KBM-7 (cell line): ENCODE results near the gene ZNF575.
"Not testable (repeated sequence)": the region's sequence is repeated elsewhere in the genome, so short reads cannot be mapped to it uniquely, and the experiment has no call there.

Experiments
- DNase-seq: peaks from one replicate; pipeline ENCODE4 v3.0.0-alpha.2; 2015
- in situ Hi-C: fragments of 300-500 bp; cut with MboI; formaldehyde crosslinking; loops from 2 replicates; pipeline ENCODE4 v1.14.3; 2020; ENCODE audit warnings: low sequenced_read_pairs, low pct_unique_long_range_greater_than_20kb, mixed read lengths

ZNF575 gene

DNA sequence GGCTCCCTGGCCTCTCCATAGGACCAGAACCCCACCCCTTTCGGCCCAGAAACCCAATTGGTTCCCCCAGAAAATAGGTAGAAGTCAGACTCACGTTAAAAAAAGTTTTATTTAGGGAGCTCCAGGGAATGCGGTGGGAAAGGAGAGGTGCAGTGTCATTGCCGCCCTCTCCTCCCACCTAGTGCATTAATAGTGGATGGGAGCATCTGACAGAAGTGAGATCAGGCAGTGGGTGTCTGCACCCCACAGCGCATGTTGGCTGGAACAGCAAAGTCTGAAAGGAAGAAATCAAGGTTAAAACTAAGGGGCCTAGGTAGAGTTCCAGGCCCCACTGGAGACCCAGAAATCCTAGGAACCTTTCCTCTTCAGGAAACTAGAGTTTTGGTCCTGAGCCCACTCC, 26.4 kb upstream of the ZNF575 start:
- no peak for DNase-seq
- in situ Hi-C loops = no loop called here

DNA sequence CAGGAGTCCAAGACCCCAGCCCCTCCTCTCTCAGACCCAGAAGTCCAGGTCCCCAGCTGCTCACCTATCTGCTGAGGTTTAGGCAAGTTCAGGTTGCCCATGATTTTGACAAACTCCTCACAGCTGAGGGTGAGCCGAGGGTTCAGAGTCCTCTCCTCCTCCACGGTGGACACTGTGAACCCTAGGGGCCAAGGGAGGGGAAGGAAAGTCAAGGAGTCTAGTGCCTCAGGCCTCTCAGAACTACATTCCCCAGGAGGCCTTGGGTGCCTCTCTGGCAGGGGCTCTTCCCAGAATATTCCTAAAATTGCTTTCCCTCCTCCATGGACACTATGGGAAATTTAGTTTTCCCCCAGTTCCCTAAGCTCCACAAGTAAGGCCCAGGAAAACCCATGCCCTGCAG, 25.1 kb upstream of the ZNF575 start:
- in situ Hi-C loops = no loop called here
- DNase-seq = no peak

DNA sequence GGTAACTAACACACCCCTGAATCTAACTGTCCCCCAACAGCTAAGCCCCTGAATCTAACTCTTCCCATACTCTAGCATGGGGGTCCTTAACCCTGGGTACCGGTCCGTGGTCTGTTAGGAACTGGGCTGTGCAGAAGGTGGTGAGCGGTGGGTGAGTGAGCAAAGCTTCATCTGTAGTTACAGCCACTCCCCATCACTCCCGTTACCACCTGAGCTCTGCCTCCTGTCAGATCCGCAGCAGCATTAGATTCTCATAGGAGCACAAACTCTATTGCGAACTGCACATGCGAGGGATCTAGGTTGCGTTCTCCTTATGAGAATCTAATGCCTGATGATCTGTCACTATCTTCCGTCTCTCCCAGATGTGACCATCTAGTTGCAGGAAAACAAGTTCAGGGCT, 22.3 kb upstream of the ZNF575 start:
- in situ Hi-C loops = loop anchor here (10.0 kb wide), 1 partner anchor 66 kb away; no protein-coding TSS in a partner anchor
- no peak for DNase-seq

DNA sequence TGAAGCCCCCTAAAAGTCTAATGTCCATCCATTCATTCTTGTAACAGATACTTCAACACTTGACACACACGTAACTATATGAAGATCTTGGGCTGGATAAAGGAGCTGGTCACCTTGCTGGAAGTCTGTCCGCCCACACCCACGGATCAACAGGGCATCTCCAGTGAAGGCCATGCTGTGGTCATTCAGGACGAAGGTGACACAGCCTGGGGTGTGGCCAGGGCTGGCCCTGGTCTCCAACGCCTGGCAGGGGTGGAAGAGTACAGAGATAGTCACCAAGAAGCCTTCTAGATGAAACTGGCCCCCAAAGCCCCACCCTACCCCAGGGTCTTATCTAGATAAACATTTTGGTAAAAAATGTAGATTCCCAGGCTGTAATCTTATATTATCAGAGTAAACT, 21.7 kb upstream of the ZNF575 start:
- DNase-seq = no peak
- in situ Hi-C loops = loop anchor here (10.0 kb wide), 1 partner anchor 67 kb away; no protein-coding TSS in a partner anchor

DNA sequence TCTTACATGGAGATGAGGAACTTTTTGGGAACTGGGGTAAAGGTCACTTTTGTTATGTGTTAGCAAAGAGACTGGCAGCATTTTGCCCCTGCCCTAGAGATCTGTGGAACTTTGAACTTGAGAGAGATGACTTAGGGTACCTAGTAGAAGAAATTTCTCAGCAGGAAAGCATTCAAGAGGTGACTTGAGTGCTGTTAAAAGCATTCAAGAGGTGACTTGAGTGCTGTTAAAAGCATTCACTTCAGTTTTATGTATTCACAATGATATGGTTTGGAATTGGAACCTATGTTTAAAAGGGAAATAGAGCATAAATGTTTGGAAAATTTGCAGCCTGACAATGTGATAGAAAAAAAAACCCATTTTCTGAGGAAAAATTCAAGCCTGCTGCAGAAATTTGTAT, 20.6 kb upstream of the ZNF575 start:
- in situ Hi-C loops = loop anchor here (10.0 kb wide), 1 partner anchor 68 kb away; no protein-coding TSS in a partner anchor

DNA sequence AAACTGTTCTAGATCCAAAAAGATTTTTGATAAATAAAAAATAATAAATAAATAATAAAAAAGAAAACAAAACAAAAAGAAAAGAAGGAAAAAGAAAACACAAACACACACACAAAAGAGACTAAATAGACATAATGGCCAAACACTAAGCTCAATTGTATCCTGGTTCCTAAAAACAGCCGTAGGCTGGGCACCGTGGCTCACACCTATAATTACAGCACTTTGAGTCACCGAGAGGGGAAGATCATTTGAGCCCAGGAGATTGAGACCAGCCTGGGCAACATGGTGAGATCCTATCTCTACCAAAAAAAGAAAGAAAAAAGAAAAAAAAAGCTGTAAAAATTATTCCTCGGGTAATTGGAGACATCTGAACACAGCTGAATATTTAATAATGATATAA, 14.9 kb upstream of the ZNF575 start:
- DNase-seq = no peak
- in situ Hi-C loops = loop anchor here (10.0 kb wide), 1 partner anchor 73 kb away; no protein-coding TSS in a partner anchor

More for the DNA sequence above, 20.6 kb upstream of the ZNF575 start:
- not testable (repeated sequence) for DNase-seq

DNA sequence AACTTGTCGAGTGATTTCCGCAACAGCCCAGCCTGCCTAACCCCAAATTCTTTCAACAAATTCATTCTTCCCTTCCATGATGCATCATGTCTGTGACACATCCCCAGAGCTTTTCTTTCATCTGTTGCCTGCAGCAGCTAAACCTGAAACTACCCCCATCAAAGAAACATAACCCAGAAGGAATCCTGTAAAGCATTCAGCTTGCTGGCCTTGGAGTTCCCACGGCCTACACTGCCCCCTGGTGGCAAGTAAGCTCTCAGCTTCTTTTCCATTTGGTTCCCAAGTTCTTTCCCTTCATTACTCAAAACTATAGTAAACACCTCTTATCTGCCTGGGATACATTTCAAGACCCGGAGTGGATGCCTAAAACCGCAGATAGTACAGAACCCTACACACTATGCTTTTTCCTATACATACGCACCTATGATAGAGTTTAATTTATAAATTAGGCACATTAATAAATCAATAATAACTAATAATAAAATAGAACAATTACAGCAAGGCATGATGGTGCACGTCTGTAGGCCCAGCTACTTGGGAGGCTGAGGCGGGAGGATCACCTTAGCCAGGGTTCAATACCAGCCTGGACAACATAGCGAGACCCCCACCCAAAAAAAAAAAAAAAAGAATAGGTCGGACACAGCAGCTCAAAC, 13.4 kb upstream of the ZNF575 start:
- DNase-seq = peak; percentile 79
- in situ Hi-C loops = loop anchor here (10.0 kb wide), 1 partner anchor 75 kb away; no protein-coding TSS in a partner anchor

DNA sequence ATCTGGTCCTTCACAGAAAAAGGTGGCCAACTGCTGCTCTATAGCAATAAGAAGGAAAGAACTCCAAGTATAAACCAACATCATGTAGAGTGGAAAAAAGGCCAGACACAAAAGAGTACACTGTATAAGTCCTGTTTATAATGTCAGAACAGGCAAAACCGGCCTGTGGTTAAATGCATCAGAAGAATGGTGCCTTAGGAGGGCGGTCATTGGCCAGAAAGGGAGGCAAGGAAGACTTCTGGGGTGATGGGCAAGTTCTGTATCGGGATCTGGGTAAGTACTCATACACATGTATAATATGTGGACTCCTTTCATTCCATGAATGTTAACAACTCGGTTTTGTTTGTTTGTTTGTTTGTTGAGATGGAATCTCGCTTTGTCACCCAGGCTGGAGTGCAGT, 10.1 kb upstream of the ZNF575 start:
- DNase-seq = no peak
- in situ Hi-C loops = no loop called here

DNA sequence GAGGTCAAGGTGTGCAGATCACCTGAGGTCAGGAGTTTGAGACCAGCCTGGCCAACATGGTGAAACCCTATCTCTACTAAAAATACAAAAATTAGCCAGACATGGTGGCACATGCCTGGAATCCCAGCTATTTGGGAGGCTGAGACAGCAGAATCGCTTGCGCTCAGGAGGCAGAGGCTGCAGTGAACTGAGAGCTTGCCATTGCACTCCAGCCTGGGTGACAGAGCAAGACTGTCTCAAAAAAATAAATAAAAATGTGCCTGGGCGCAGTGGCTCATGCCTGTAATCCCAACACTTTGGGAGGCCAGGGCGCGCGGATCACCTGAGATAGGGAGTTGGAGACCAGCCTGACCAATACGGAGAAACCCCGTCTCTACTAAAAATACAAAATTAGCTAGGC, 9.3 kb upstream of the ZNF575 start:
- DNase-seq, in situ Hi-C loops: not testable (repeated sequence)

DNA sequence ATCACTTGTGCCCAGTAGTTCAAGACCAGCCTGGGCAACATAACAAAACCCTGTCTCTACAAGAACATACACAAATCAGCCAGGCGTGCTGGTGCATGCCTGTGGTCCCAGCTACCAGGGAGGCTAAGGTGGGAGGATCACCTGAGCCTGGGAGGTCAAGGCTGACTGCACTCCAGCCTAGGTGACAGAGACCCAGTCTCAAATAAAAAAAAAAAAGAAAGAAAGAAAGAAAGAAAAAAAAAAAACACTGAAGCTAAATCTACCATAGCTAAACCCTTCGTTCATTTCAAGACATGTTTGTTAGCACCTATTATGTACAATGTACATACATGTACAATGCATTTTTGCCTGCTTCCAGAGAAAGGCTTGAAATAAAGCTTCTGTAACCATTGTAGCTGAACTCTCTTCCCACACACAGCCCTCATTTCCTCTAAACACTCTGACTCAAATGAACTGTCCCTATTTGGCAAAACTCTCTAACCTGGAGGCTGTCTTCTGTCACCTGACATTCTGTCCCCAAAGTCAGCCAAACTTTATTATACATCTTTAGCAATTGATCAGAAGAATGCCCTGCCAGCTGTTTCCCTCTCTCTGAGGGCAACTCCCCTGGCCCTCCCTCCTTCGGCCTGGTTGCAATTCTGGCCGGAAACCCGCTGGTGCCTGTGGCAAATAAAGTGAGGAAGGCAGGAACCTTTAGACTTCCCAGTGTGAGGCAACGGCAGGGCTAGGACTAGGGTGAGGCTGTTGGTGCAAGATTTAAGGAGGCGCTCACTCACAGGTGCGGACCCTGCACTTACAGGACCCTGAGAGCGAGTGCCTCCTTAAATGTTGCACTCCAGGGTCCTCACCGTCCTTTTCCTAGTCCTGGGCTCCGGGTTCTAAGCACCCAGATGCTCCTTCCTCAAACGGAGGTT, 7.8 kb upstream of the ZNF575 start:
- peak; percentile 92 for DNase-seq
- in situ Hi-C loops = no loop called here

DNA sequence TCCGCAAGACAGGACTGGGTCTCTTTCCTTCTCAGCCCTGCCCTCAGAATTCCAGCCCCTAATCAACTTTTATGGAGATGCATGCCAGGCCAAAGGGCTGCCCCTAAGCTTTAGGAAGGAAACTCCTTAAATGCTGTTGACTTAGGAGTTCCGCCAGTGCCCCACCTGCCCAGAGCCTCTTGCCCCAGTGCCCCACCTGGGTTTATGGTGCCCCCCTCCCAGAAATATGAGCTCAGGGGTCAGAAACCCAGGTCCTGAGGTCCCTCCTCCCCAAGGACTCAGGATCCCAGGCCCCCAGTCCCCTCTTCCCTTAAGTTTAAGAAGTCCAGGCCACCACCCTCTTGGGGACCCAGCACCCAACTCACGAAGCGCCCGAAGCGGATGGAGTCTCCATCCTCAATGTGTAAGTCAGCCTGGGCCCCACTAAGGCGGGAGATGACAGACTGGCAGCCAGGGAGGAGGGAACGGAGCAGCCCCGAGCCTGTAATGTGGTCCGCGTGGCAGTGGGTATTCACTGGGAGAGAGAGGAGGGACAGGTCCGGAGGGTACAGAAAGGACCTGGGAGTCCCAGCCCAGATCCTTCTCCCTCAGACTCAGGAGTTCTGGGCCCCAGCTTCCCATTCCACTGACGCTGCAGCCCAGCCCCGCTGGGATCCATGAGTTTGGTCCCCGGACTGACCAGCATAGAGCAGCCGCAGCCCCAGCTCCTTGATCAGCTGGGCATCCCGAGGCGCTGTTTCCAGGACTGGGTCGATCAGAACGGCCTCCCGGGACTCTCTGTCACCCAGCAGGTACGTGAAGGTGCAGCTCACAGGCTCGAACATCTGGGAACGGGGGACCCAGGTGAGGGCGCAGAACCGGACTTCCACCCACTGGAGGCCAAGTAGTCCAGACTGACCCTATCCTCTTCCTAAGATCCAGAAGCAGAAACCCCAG, 6.9 kb upstream of the ZNF575 start:
- peak; percentile 20 for DNase-seq
- in situ Hi-C loops = no loop called here

DNA sequence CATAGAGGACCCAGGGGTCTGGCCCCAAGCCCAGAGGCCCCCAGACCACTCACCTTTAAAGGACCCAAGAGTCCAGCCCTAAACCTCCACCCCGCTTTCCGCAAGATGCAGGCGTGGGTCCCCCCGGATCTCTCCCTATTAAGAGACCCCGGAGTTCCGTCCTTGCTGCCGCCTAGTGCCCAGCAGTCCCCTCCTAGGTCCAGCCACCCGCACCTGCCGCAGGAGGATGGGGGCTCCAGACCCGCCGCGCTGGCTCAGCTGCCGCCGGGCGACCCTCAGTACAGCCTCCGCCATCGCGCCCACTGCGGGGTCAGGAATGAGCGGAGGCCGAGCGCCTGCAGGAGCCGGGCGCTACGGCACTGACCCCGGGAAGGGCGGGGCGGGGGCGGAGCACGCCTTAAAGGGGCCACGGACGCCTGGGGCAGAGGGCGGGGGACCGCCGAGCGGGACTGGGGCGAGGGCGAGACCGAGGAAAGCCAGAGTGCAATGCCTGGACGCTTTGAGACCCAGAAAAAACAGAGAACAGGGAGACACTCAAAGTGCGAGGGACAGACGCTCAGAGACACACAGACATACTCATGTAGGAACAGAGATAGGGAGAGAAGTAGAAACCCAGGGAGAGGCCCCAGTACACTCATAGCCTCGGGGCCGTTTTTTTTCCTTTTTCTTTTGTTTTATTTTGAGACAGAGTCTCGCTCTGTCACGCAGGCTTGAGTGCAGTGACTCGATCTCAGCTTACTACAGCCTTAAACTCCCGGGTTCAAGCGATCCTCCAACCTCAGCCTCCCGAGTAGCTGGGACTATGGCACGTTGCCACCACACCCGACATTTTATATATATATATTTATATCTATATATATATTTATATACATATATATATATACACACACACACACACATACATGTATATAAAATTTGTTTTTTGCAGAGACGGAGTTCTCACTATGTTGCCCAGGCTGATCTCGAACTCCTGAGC, 5.8 kb upstream of the ZNF575 start, which contains the start of gene ETHE1:
TSS of gene ETHE1 (minus strand) at position 318 of the 976 bp plus-strand sequence. CDS start at position 294, 24 bp downstream.
- peak; percentile 74 for DNase-seq
- in situ Hi-C loops = no loop called here

DNA sequence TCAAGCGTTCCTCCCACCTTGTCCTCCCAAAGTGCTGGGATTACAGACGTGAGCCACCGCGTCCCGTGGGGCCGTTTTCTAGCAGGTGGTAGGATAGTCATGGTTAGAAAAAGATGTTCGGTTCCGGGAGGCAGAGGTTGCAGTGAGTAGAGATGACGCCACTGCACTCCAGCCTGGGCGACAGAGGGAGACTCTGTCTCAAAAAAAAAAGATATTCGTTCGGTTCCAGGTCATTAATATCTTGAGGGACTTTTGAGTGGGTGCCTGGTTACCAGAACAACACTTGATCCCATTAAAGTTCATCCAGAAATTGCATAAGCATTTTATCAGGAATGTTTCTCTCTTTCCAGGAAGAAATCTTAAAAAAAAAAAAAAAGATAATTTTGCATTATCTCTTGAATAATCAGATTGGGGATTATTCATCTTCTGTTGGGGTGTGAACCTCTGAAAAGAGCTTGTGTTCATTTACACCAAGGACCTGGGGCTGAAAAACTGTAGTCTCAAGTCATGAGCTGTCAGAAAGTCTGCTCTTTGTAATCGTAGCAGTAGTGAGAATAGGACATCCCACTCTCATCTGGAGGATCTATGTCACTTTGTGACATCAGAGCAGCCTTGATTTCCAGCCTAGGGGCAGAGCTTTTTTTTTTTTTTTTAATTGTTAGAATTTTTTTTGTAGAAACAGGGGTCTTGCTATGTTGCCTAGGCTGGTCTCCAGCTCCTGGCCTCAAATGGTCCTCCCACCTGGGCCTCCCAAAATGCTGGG, 4.9 kb upstream of the ZNF575 start:
- in situ Hi-C loops = no loop called here
- DNase-seq = no peak

DNA sequence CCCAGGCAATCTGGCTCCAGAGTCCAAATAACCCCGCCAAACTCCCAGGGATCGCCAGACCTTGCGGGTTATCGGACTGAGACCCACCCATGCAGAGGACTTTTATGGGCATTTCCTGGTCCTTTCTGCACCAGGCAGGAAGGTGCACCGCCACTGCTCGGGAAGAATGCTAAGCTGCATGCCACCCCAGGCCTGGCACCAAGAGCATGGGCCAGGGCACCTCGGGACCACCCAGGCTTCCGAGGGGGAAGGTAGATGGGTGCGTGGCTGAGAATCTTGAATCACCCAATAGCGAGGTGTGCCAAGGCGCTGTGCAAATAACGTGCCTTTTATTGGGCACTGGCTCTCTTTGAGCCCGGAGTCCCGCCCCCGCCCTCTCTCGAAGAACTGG, 422 bp upstream of the ZNF575 start:
- in situ Hi-C loops = no loop called here
- no peak for DNase-seq

DNA sequence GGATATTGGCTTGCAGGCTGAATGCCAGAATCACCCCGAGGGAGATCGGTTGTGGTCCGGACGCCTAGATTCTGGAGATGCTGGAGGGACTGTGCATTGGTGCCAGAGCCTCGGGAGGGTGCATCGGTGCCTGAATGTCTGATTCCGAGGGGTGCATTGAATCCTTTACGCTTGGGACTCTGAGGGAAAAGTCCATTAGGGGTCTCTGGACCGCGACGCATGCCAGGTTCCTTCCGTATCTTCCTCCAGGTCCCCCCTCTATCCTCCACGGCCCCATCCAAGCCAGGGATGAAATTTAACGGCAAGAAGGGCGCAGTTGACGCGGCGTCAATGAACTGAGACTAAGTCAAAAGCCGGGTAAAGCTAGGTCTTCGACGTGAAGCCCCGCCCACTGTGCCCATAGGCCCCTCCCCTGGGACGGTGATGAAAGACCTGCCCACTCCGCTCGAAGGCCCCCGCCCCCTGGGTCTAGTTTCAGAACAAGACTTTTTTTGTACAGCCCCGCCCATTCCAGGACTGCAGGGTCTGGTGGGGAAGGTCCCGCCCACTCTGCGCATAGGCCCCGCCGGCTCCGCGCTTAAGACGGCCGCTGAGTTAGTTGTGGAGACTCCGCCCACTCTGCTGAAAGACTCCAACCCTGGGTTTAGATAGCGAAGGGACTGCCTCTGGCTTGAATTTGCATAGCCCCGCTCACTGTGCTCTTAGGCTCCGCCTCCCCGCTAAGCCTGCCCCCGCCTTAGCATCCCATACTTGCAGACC, 737 bp downstream of the ZNF575 start:
- in situ Hi-C loops = no loop called here
- DNase-seq = peak; percentile 99

DNA sequence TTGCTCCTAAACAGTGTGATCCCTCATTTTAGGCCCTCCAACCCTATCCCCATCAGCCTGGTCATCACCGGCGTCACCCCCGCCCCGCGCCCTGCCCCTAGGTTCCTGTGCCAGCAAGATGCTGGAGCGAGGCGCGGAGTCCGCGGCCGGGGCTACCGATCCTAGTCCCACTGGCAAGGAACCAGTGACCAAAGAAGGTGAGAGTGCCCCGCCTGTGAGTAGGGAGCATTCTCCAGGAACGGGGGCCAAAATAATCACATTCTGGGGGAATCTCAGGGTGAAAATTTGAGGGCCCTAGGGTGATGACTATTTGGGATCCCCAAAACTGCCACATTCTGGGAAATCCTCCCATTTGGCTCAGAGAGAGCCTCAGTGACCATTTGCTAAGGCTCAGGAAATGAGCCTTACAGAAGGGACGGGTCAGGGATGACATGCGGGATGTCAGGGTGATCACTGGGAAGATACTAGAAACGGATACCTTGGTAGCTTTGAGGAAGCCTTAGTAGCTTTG, 1.4 kb downstream of the ZNF575 start:
- in situ Hi-C loops = no loop called here
- no peak for DNase-seq
